GM23338 (cell line): Measurements from ENCODE around the gene KRTAP10-1. TPM values are rescaled to one million over a fixed set of nuclear protein-coding genes. Genes with fewer than 3 reads are reported as not detected.
"Not testable (repeated sequence)": the region's sequence is repeated elsewhere in the genome, so short reads cannot be mapped to it uniquely, and the experiment has no call there.

Source experiments
- ATAC-seq: fragments of 200-7000 bp; cut with Tn5 transposase; 3 replicates; pipeline ENCODE4 v1.9.1; 2020
- DNase-seq: peaks from one replicate; pipeline ENCODE4 v3.0.0-alpha.2; 2015; ENCODE audit warnings: low spot score
- H2AFZ ChIP-seq: fragments of 200-600 bp; sonication (generic); 2 replicates; pipeline ENCODE4 v1.8.0; 2016; ENCODE audit warnings: antibody characterized with exemption, mild to moderate bottlenecking, moderate library complexity
- H3F3A ChIP-seq: fragments of 200-600 bp; sonication (generic); replicated peaks from 2 replicates; pipeline ENCODE4 v1.8.0; 2017; ENCODE audit warnings: antibody characterized with exemption, mixed run types, low read depth
- H3K27ac ChIP-seq: fragments of 200-600 bp; sonication (generic); 2 replicates; pipeline ENCODE4 v1.6.1; 2016; ENCODE audit warnings: low read depth
- H3K27me3 ChIP-seq: fragments of 200-600 bp; sonication (generic); 2 replicates; pipeline ENCODE4 v1.8.0; 2016; ENCODE audit warnings: mild to moderate bottlenecking, mixed run types, moderate library complexity; ENCODE audit not compliant: insufficient read depth
- H3K36me3 ChIP-seq: fragments of 200-600 bp; sonication (generic); 2 replicates; pipeline ENCODE4 v1.8.0; 2016; ENCODE audit warnings: mild to moderate bottlenecking; ENCODE audit not compliant: insufficient read depth
- H3K4me1 ChIP-seq: fragments of 200-600 bp; sonication (generic); 2 replicates; pipeline ENCODE4 v1.8.0; 2016; ENCODE audit warnings: mild to moderate bottlenecking, moderate library complexity; ENCODE audit not compliant: insufficient read depth
- H3K4me2 ChIP-seq: fragments of 200-600 bp; sonication (generic); 2 replicates; pipeline ENCODE4 v1.7.1; 2017; ENCODE audit warnings: mixed run types
- H3K4me3 ChIP-seq: fragments of 200-600 bp; sonication (generic); 2 replicates; pipeline ENCODE4 v1.6.1; 2016; ENCODE audit warnings: mixed run types
- H3K79me2 ChIP-seq: fragments of 200-600 bp; sonication (generic); replicated peaks from 2 replicates; pipeline ENCODE4 v1.8.0; 2017; ENCODE audit warnings: mild to moderate bottlenecking; ENCODE audit not compliant: insufficient read depth
- H3K9me2 ChIP-seq: fragments of 200-600 bp; sonication (generic); 2 replicates; pipeline ENCODE4 v1.8.0; 2017; ENCODE audit not compliant: insufficient read depth
- H4K20me1 ChIP-seq: fragments of 200-600 bp; sonication (generic); replicated peaks from 2 replicates; pipeline ENCODE4 v1.8.0; 2017; ENCODE audit warnings: mild to moderate bottlenecking; ENCODE audit not compliant: insufficient read depth
- H3K27ac Mint-ChIP-seq: 2 replicates; pipeline ENCODE4 v1.8.0; 2020; ENCODE audit warnings: inconsistent platforms, mild to moderate bottlenecking, moderate library complexity, mixed read lengths
- H3K27me3 Mint-ChIP-seq: 3 replicates; pipeline ENCODE4 v1.8.0; 2022; ENCODE audit warnings: low read depth, mild to moderate bottlenecking, moderate library complexity, mixed read lengths, inconsistent platforms; ENCODE audit not compliant: insufficient read depth, poor library complexity
- H3K36me3 Mint-ChIP-seq: 3 replicates; pipeline ENCODE4 v1.8.0; 2021; ENCODE audit warnings: low read depth, mild to moderate bottlenecking, inconsistent platforms, moderate library complexity, mixed read lengths
- H3K4me1 Mint-ChIP-seq: 3 replicates; pipeline ENCODE4 v1.8.0; 2020; ENCODE audit warnings: mild to moderate bottlenecking, inconsistent platforms, mixed read lengths
- H3K4me3 Mint-ChIP-seq: 3 replicates; pipeline ENCODE4 v1.8.0; 2021; ENCODE audit warnings: moderate library complexity, mild to moderate bottlenecking, inconsistent platforms, mixed read lengths
- H3K9me3 Mint-ChIP-seq: 3 replicates; pipeline ENCODE4 v1.8.0; 2020; ENCODE audit warnings: moderate library complexity, mild to moderate bottlenecking, inconsistent platforms, mixed read lengths
- EZH2 ChIP-seq: fragments of 200-600 bp; sonication (generic); IDR thresholded peaks from one replicate; pipeline ENCODE4 v1.8.0; 2017; ENCODE audit warnings: antibody characterized with exemption, mild to moderate bottlenecking, low read depth; ENCODE audit not compliant: unreplicated experiment
- EZH2phosphoT487 ChIP-seq: fragments of 200-600 bp; sonication (generic); IDR thresholded peaks from one replicate; pipeline ENCODE4 v1.8.1; 2018; ENCODE audit warnings: antibody characterized with exemption; ENCODE audit not compliant: unreplicated experiment
- NANOG ChIP-seq: IDR thresholded peaks from 2 replicates; pipeline ENCODE4 v1.6.1; 2016; ENCODE audit warnings: antibody characterized with exemption, borderline replicate concordance
- POLR2AphosphoS5 ChIP-seq: IDR thresholded peaks from 2 replicates; pipeline ENCODE4 v1.6.1; 2016; ENCODE audit warnings: antibody characterized with exemption, low read depth
- ZNF114 ChIP-seq: fragments of 250-450 bp; sonication (Bioruptor Pico); IDR thresholded peaks from 2 replicates; pipeline ENCODE4 v1.5.0; 2020; ENCODE audit warnings: mild to moderate bottlenecking, moderate library complexity
- polyA plus RNA-seq: library from polyadenylated mRNA; unstranded; fragments of >200 nt; fragmentation: Nextera tagmentation; extraction: Ambion mirVana; gene quantifications from 2 replicates; pipeline ENCODE4 v1.2.1, GENCODE V29; 2016
- total RNA-seq: library from RNA; depleted of rRNA; stranded (reverse); fragments of >200 nt; shearing (Covaris generic); gene quantifications from 2 replicates; pipeline ENCODE4 v1.2.3, GENCODE V29; 2014
- TF ChIP-seq, protein P1 (sequence below), 2 experiments: fragments of 200-600 bp in 1 of 2; sonication (generic) in 1 of 2; conservative IDR thresholded peaks; 2 replicates each; pipeline versions ENCODE4 v1.5.1 to v1.6.1; 2016 to 2017; ENCODE audit warnings: antibody characterized with exemption in 2 of 2, low read depth in 2 of 2, mild to moderate bottlenecking in 2 of 2, moderate library complexity in 1 of 2
- TF ChIP-seq, protein P2 (sequence below): IDR thresholded peaks from 2 replicates; pipeline ENCODE4 v1.6.1; 2016; ENCODE audit warnings: antibody characterized with exemption
- TF ChIP-seq, protein P3 (sequence below): fragments of 250-450 bp; sonication (Bioruptor Pico); IDR thresholded peaks from 2 replicates; pipeline ENCODE4 v1.5.0; 2020; ENCODE audit warnings: mild to moderate bottlenecking, moderate library complexity

KRTAP10-1 gene
- total and polyA plus RNA-seq, 2 experiments from 2014 or later = not detected

DNA sequence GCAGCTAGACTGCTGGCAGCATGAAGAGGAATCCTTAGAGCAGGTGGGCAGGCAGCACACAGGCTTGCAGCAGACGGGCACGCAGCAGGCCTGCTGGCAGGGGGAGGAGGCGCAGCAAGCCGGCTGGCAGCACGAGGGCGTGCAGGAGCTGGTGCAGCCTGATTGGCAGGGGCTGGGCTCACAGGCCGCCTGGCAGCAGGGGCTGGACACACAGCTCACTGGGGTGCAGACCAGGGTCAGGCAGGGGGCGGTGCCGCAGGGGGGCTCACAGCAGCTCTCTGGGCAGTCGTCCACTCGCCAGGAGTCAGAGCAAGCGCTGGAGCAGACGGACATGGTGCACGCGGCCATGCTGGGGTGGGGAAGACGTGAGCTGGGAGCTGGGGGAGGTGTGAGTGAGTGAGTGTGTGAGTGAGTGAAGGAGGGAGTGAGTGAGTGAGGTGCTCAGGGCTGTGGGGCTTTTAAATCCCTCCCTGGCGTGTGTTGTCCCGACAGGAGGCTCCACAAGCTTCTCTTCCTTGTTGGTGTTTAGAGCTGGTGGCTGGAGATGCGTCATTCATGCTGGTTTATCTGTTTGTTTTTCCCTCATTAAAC, 40.3 kb upstream of the KRTAP10-1 start, which contains the start of gene KRTAP10-5:
Gene KRTAP10-5, minus strand, starts transcription at position 374 of the 591 bp plus-strand sequence. Its CDS starts 26 bp downstream, at position 348.
- not testable (repeated sequence) for H2AFZ ChIP-seq, H3K27ac Mint-ChIP-seq, H3K4me3 Mint-ChIP-seq, H3K9me2 ChIP-seq, H3K4me2 ChIP-seq, H3K79me2 ChIP-seq, H3K4me1 ChIP-seq, H3K27ac ChIP-seq, H3K36me3 Mint-ChIP-seq, H3K27me3 ChIP-seq, H3K36me3 ChIP-seq, H3K4me3 ChIP-seq, DNase-seq, H3F3A ChIP-seq, H3K4me1 Mint-ChIP-seq, H4K20me1 ChIP-seq
- Mint-ChIP-seq H3K27me3 (peaks cover 11% of the 10 kb centered on the region), H3K9me3 (peaks cover 30% of the 10 kb centered on the region)
- ATAC-seq = peak; percentile 40; the same call in 2 of the 3 replicates
- TF ChIP-seq, protein P1, sequence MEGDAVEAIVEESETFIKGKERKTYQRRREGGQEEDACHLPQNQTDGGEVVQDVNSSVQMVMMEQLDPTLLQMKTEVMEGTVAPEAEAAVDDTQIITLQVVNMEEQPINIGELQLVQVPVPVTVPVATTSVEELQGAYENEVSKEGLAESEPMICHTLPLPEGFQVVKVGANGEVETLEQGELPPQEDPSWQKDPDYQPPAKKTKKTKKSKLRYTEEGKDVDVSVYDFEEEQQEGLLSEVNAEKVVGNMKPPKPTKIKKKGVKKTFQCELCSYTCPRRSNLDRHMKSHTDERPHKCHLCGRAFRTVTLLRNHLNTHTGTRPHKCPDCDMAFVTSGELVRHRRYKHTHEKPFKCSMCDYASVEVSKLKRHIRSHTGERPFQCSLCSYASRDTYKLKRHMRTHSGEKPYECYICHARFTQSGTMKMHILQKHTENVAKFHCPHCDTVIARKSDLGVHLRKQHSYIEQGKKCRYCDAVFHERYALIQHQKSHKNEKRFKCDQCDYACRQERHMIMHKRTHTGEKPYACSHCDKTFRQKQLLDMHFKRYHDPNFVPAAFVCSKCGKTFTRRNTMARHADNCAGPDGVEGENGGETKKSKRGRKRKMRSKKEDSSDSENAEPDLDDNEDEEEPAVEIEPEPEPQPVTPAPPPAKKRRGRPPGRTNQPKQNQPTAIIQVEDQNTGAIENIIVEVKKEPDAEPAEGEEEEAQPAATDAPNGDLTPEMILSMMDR (conservative IDR thresholded peaks at IDR 0.05; ENCODE audit: low read depth in 2 of 2) = 0 out of 4 replicates have a peak, but pooled peaks of 1 of the 2 experiments have one; percentile 12

DNA sequence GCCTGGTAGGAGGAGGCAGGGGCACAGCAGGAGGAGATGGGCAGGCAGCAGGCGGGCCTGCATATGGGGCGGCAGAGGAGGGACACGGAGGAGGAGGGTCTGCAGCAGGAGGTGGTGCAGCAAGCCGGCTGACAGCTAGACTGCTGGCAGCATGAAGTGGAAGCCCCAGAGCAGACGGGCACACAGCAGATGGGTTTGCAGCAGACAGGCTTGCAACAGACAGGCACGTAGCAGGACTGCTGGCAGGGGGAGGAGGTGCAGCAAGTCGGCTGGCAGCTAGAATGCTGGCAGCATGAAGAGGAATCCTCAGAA, 39.8 kb upstream of the KRTAP10-1 start:
- ATAC-seq (no peak), DNase-seq (no peak)
- H3K9me2 ChIP-seq = no peaks in the 10 kb centered on the region
- H2AFZ ChIP-seq = no peak overlapping the region
- H3K4me2 ChIP-seq = no peak overlapping the region
- H3K4me3 ChIP-seq = no peak overlapping the region
- H3K4me1 Mint-ChIP-seq = peaks cover 8% of the 10 kb centered on the region
- H3K27ac ChIP-seq = no peak overlapping the region
- peaks cover 11% of the 10 kb centered on the region for H3K27me3 Mint-ChIP-seq
- H3K36me3 ChIP-seq = no peaks in the 10 kb centered on the region
- peaks cover 30% of the 10 kb centered on the region for H3K9me3 Mint-ChIP-seq
- peaks cover 3% of the 10 kb centered on the region; the same call in 2 of the 3 replicates for H3K36me3 Mint-ChIP-seq
- no peaks in the 10 kb centered on the region for H3F3A ChIP-seq
- no peaks in the 10 kb centered on the region for H3K4me1 ChIP-seq
- H3K27ac Mint-ChIP-seq = no peak overlapping the region
- no peaks in the 10 kb centered on the region for H3K27me3 ChIP-seq
- H3K4me3 Mint-ChIP-seq = no peak overlapping the region
- no peaks in the 10 kb centered on the region for H4K20me1 ChIP-seq
- no peaks in the 10 kb centered on the region for H3K79me2 ChIP-seq
- TF ChIP-seq NANOG (no peak), POLR2AphosphoS5 (no peak), ZNF114 (CRISPR knock-in tag) (no peak), EZH2phosphoT487 (no peak), EZH2 (no peak)
- TF ChIP-seq, protein P1 (conservative IDR thresholded peaks at IDR 0.05; ENCODE audit: low read depth in 2 of 2) = no peak
- TF ChIP-seq, protein P2, sequence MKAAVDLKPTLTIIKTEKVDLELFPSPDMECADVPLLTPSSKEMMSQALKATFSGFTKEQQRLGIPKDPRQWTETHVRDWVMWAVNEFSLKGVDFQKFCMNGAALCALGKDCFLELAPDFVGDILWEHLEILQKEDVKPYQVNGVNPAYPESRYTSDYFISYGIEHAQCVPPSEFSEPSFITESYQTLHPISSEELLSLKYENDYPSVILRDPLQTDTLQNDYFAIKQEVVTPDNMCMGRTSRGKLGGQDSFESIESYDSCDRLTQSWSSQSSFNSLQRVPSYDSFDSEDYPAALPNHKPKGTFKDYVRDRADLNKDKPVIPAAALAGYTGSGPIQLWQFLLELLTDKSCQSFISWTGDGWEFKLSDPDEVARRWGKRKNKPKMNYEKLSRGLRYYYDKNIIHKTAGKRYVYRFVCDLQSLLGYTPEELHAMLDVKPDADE = no peak
- TF ChIP-seq, protein P3, sequence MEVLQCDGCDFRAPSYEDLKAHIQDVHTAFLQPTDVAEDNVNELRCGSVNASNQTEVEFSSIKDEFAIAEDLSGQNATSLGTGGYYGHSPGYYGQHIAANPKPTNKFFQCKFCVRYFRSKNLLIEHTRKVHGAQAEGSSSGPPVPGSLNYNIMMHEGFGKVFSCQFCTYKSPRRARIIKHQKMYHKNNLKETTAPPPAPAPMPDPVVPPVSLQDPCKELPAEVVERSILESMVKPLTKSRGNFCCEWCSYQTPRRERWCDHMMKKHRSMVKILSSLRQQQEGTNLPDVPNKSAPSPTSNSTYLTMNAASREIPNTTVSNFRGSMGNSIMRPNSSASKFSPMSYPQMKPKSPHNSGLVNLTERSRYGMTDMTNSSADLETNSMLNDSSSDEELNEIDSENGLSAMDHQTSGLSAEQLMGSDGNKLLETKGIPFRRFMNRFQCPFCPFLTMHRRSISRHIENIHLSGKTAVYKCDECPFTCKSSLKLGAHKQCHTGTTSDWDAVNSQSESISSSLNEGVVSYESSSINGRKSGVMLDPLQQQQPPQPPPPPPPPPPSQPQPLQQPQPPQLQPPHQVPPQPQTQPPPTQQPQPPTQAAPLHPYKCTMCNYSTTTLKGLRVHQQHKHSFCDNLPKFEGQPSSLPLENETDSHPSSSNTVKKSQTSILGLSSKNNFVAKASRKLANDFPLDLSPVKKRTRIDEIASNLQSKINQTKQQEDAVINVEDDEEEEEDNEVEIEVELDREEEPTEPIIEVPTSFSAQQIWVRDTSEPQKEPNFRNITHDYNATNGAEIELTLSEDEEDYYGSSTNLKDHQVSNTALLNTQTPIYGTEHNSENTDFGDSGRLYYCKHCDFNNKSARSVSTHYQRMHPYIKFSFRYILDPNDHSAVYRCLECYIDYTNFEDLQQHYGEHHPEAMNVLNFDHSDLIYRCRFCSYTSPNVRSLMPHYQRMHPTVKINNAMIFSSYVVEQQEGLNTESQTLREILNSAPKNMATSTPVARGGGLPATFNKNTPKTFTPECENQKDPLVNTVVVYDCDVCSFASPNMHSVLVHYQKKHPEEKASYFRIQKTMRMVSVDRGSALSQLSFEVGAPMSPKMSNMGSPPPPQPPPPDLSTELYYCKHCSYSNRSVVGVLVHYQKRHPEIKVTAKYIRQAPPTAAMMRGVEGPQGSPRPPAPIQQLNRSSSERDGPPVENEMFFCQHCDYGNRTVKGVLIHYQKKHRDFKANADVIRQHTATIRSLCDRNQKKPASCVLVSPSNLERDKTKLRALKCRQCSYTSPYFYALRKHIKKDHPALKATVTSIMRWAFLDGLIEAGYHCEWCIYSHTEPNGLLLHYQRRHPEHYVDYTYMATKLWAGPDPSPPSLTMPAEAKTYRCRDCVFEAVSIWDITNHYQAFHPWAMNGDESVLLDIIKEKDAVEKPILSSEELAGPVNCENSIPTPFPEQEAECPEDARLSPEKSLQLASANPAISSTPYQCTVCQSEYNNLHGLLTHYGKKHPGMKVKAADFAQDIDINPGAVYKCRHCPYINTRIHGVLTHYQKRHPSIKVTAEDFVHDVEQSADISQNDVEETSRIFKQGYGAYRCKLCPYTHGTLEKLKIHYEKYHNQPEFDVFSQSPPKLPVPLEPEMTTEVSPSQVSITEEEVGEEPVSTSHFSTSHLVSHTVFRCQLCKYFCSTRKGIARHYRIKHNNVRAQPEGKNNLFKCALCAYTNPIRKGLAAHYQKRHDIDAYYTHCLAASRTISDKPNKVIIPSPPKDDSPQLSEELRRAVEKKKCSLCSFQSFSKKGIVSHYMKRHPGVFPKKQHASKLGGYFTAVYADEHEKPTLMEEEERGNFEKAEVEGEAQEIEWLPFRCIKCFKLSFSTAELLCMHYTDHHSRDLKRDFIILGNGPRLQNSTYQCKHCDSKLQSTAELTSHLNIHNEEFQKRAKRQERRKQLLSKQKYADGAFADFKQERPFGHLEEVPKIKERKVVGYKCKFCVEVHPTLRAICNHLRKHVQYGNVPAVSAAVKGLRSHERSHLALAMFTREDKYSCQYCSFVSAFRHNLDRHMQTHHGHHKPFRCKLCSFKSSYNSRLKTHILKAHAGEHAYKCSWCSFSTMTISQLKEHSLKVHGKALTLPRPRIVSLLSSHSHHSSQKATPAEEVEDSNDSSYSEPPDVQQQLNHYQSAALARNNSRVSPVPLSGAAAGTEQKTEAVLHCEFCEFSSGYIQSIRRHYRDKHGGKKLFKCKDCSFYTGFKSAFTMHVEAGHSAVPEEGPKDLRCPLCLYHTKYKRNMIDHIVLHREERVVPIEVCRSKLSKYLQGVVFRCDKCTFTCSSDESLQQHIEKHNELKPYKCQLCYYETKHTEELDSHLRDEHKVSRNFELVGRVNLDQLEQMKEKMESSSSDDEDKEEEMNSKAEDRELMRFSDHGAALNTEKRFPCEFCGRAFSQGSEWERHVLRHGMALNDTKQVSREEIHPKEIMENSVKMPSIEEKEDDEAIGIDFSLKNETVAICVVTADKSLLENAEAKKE = no peak
